HG02840 (cell line): ENCODE results near the gene TTYH1.

Experiments
- ATAC-seq: cut with Tn5 transposase; IDR thresholded peaks from one replicate; pipeline ENCODE4 v1.9.1; 2021; ENCODE audit warnings: mild to moderate bottlenecking, moderate library complexity, moderate number of reproducible peaks; ENCODE audit not compliant: unreplicated experiment, low FRiP score

The TTYH1 gene

DNA sequence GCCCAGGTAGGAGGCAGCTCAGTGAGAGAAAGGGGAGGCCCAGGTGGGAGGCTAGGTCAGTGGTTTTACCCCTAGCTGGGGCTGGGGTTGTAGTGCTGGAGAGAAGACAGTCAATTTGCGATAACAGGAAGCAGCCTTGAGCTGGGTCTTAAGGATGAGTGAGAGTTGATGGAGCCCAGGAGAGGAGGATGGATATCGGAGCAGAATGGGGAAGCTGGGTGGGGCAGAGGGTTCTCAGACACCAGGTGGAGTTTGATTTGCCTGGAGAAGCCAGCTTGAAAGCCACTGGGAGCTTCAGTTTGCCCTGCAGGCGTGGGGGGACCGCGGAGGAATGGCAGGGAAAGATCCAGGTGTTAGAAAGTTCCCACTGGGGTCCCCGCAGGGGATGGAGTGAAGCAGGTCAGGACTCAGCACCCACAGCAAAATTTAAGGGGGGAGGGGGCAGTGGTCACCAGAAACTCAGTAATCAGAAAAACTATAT, 58.7 kb downstream of the TTYH1 start:
- no peak for ATAC-seq

DNA sequence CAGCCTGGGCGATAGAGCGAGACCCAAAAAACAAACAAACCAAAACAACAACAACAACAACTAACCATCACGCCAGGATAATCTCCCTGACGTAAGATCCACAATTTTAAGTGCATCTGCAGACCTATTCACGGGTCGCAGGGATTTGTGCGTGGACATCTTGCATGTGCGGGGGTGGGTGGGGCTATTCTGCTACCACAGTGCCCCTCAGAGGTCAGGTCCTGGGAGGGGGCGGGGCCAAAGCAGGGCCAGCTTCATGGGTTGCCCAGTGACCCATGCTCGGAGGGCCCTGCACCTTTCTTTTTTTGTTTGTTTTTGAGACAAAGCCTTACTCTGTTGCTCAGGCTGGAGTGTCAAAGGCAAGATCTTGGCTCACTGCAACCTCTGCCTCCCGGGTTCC, 60.4 kb downstream of the TTYH1 start:
- no peak for ATAC-seq

DNA sequence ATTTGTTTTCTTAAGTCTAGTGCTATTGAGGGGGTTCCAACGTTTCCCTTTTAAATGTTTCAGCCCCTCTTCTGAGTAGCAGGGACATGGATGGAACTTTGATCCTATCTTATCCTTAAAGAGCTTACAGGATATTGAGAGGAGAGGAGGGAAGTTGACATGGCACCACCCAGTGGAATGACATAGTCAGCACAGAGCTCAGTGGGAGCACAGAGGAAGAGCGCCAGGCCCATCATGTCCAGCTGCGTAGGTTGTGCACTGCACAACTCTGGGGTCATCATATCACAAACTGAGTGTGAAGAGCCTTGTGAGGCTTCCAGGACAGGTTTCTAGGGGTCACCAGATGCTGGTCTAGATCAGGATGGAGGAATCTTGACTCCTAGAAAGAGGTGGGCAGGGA, 62.4 kb downstream of the TTYH1 start:
- ATAC-seq = no peak

DNA sequence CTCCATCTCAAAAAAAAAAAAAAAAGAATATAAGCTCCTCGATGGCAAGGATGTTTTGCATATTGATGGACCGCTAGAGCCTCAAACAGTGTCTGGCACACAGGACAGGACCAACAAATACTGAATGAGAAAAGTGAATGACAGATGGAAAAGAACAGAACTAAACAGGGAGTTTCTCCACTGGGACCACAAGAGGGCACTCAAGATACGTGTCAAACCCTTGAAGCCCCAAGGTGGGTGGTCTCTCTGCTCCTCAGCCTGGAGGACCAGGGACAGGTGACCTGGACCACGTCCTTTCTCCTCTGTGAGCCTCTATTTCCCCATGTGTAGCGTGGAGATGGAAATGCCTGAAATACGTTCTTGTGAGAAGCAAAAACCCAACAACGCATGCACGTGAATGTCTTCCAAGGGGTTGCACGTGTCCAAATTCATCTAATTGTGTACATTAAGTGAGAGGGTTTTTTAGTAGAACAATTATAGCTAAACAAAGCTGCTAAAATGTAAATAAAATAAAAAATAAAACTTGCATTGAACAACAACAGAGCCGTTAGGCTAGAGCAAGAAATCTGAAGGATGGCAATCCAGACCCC, 63.5 kb downstream of the TTYH1 start:
- ATAC-seq = no peak

DNA sequence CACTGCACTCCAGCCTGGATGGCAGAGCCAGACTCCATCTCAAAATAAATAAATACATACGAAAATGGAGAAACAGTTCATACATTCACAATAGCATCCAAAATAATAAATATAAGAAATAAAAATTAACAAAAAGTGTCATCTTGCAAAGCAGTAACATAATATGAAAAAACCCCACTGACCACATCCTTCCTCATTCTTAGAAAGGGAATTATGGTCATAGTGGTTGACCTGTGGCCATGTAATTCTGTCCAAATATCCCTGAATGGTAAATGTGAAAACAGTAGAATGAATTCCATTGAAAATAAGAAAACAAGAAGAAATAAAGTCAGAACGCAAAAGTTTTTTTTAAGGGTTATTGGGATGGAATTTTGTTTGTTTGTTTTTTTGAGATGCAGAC, 64.8 kb downstream of the TTYH1 start:
- ATAC-seq = no peak

DNA sequence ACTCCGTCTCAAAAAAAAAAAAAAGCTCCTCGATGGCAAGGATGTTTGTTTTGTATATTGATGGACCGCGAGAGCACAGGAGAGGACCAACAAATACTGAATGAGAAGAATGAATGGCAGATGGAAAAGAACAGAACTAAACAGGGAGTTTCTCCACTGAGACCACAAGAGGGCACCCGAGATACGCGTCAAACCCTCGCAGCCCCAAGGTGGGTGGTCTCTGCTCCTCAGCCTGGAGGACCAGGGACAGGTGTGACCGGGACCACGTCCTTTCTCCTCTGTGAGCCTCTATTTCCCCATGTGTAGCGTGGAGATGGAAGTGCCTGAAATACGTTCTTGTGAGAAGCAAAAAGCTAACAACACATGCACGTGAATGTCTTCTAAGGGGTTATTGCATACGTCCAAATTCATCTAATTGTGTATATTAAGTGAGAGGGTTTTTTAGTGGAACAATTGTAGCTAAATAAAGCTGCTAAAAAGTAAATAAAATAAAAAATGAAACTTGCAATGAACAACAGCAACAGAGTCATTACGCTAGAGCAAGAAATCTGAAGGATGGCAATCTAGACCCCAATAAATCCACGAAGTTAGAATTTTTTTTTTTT, 66.2 kb downstream of the TTYH1 start:
- no peak for ATAC-seq

DNA sequence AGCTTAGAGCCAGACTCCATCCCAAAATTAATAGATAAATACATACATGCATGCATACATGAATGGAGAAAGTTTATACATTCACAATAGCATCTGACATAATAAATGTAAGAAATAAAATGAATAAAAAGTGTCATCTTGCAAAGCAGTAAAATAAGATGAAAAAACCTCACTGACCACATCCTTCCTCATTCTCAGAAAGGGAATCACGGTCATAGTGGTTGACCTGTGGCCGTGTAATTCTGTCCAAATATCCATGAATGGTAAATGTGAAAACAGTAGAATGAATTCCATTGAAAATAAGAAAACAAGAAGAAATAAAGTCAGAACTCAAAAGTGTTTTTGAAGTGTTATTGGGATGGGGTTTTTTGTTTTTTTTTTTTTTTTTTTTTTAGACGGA, 67.6 kb downstream of the TTYH1 start:
- ATAC-seq = no peak

DNA sequence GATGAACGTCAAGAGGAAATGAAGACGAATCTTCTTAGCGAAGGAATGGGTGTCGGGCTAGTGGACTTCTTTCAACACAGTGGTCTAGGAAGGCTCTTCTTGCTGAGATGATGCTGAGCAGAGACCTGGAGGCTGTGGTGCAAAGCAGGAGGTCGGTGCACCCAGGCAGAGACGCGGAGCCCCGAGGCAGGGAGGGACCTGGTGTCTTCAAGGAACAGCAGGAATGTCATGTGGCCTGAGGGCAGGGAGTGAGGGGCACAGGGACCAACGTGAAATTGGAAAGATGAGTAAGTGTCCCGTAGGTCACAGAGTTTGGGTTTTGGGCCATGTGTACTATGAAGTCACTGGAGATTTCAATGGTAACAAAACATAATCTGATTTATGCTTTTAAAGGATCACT, 69.2 kb downstream of the TTYH1 start:
- no peak for ATAC-seq

DNA sequence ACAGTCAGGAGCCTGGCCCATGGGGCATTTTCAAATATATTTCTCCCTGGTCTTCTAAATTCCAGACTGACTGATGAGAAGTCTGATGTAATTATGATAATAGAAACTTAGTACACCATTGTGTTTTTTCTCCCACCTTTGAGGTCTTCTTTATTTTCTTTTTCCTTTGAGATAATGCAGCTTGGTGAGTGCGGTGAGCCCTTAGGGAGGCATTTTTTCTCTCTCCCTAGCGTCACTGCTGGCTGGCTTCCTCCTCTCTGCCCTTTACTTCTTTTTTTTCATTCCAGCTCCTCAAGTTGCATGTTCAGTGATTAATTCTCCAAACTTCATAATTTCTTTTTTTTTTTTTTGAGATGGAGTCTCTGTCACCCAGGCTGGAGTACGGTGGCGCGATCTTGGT, 70.6 kb downstream of the TTYH1 start:
- no peak for ATAC-seq
